ENCODE data around the gene PLK5.

PLK5 gene

GRCh38 chr19:1508507-1508856 is 15.4 kb upstream of the PLK5 start:
- Histone ChIP-seq H3K9me3 (ENCODE audit: low read length) (no peaks in the 10 kb centered on the region), H3K4me1 (ENCODE audit: insufficient read depth, low read length, severe bottlenecking) (no peaks in the 10 kb centered on the region), H3K27me3 (ENCODE audit: insufficient read depth, low read length) (peaks cover 5% of the 10 kb centered on the region), H3K79me2 (ENCODE audit: insufficient read depth, low read length) (no peaks in the 10 kb centered on the region), H3K9ac (ENCODE audit: low read length) (no peak overlapping the region), H3F3A (ENCODE audit: insufficient read depth, low read length) (no peaks in the 10 kb centered on the region), H4K20me1 (ENCODE audit: insufficient read depth, low read length) (no peaks in the 10 kb centered on the region), H3K27ac (ENCODE audit: low read depth, low read length, poor library complexity, severe bottlenecking) (no peak overlapping the region), H2AFZ (ENCODE audit: low read length) (no peak overlapping the region), H3K4me2 (ENCODE audit: low read length) (no peak overlapping the region), H3K4me3 (ENCODE audit: low read depth, low read length, poor library complexity, severe bottlenecking) (no peak overlapping the region), H3K9me2 (ENCODE audit: low read depth, low read length) (no peaks in the 10 kb centered on the region), H3K36me3 (ENCODE audit: insufficient read depth, low read length) (no peaks in the 10 kb centered on the region)
- TF ChIP-seq, protein P1, sequence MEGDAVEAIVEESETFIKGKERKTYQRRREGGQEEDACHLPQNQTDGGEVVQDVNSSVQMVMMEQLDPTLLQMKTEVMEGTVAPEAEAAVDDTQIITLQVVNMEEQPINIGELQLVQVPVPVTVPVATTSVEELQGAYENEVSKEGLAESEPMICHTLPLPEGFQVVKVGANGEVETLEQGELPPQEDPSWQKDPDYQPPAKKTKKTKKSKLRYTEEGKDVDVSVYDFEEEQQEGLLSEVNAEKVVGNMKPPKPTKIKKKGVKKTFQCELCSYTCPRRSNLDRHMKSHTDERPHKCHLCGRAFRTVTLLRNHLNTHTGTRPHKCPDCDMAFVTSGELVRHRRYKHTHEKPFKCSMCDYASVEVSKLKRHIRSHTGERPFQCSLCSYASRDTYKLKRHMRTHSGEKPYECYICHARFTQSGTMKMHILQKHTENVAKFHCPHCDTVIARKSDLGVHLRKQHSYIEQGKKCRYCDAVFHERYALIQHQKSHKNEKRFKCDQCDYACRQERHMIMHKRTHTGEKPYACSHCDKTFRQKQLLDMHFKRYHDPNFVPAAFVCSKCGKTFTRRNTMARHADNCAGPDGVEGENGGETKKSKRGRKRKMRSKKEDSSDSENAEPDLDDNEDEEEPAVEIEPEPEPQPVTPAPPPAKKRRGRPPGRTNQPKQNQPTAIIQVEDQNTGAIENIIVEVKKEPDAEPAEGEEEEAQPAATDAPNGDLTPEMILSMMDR (IDR thresholded peaks at IDR 0.05; ENCODE audit: low read length): no peak
- no peak for TF ChIP-seq EZH2 (IDR thresholded peaks at IDR 0.05; ENCODE audit: borderline replicate concordance, low read length)

DNA sequence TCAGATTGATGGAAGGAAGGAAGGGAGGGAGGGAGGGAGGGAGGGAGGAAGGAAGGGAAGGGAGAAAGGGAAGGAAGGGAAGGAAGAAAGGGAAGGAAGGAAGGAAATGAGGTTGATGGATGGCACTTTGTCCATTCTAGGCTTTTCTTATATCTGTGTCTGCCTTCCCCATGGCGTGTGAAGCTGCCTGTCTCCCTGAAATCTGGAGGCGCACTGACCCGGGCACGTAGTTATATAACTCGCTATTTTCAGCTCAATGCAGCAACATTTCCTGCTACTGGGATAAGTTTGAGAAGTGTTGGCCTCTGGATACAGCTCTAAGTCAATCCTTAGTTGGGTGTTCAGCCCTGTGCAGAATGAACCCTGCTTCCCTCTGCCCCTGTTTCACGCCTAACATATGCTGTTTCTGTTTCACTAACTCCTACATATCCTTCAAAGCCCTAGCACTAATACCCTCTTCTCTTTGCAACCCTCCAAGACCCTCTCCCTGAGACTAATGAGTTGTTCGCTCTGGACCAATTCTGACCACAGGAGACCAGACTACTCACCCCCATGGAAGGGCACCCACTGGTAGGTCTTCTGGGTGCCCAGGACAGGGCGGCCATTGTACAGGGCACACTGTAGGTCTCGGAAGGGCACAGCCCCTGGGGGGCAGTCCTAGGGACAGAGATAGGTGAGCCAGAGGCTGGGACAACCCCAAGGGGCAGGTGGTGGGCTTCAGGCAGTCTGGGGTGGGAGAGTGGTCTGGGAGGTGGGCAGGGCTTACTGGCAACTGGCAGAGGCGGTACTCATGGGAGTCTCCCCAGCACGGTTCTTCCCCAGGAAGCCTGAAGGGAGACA is 14.1 kb upstream of the PLK5 start:
- no peaks in the 10 kb centered on the region for H4K20me1 ChIP-seq (ENCODE audit: insufficient read depth, low read length)
- no peak overlapping the region for H3K27ac ChIP-seq (ENCODE audit: low read depth, low read length, poor library complexity, severe bottlenecking)
- H3K4me2 ChIP-seq (ENCODE audit: low read length): no peak overlapping the region
- H3K36me3 ChIP-seq (ENCODE audit: insufficient read depth, low read length): no peaks in the 10 kb centered on the region
- no peaks in the 10 kb centered on the region for H3K9me2 ChIP-seq (ENCODE audit: low read depth, low read length)
- H3K4me1 ChIP-seq (ENCODE audit: insufficient read depth, low read length, severe bottlenecking): no peaks in the 10 kb centered on the region
- H3K9me3 ChIP-seq (ENCODE audit: low read length): no peaks in the 10 kb centered on the region
- no peak for TF ChIP-seq EZH2 (IDR thresholded peaks at IDR 0.05; ENCODE audit: borderline replicate concordance, low read length)
- TF ChIP-seq, protein P1 (IDR thresholded peaks at IDR 0.05; ENCODE audit: low read length): no peak
- H3K79me2 ChIP-seq (ENCODE audit: insufficient read depth, low read length): no peaks in the 10 kb centered on the region
- H3F3A ChIP-seq (ENCODE audit: insufficient read depth, low read length): no peaks in the 10 kb centered on the region
- no peak overlapping the region for H3K4me3 ChIP-seq (ENCODE audit: low read depth, low read length, poor library complexity, severe bottlenecking)
- no peak overlapping the region for H2AFZ ChIP-seq (ENCODE audit: low read length)
- H3K27me3 ChIP-seq (ENCODE audit: insufficient read depth, low read length): peaks cover 2% of the 10 kb centered on the region
- H3K9ac ChIP-seq (ENCODE audit: low read length): no peak overlapping the region

DNA sequence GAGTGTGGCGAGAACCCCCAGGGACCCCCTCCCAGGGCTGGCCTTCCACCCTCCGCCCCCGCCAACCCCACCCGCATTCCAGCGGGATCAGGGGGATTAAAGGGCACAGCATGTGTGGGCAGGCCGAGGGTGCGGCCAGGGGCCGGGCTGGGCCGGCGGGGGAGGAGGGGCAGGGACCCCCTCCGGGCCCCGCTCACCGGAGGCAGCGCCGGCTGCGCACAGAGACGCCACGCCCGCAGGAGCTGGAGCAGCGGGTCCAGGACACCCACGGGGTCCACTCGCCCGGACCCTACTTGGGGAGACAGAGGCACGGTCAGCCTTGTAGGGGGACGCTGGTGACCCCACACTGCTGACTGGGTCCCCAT is 13.5 kb upstream of the PLK5 start:
- no peaks in the 10 kb centered on the region for H3K79me2 ChIP-seq (ENCODE audit: insufficient read depth, low read length)
- no peaks in the 10 kb centered on the region for H4K20me1 ChIP-seq (ENCODE audit: insufficient read depth, low read length)
- no peaks in the 10 kb centered on the region for H3F3A ChIP-seq (ENCODE audit: insufficient read depth, low read length)
- no peaks in the 10 kb centered on the region for H3K9me2 ChIP-seq (ENCODE audit: low read depth, low read length)
- H2AFZ ChIP-seq (ENCODE audit: low read length): no peak overlapping the region
- H3K9ac ChIP-seq (ENCODE audit: low read length): no peak overlapping the region
- no peak overlapping the region for H3K4me2 ChIP-seq (ENCODE audit: low read length)
- H3K27me3 ChIP-seq (ENCODE audit: insufficient read depth, low read length): peaks cover 8% of the 10 kb centered on the region
- H3K9me3 ChIP-seq (ENCODE audit: low read length): no peaks in the 10 kb centered on the region
- no peaks in the 10 kb centered on the region for H3K36me3 ChIP-seq (ENCODE audit: insufficient read depth, low read length)
- H3K27ac ChIP-seq (ENCODE audit: low read depth, low read length, poor library complexity, severe bottlenecking): no peak overlapping the region
- no peak overlapping the region for H3K4me3 ChIP-seq (ENCODE audit: low read depth, low read length, poor library complexity, severe bottlenecking)
- no peaks in the 10 kb centered on the region for H3K4me1 ChIP-seq (ENCODE audit: insufficient read depth, low read length, severe bottlenecking)
- TF ChIP-seq EZH2 (IDR thresholded peaks at IDR 0.05; ENCODE audit: borderline replicate concordance, low read length): no peak
- TF ChIP-seq, protein P1 (IDR thresholded peaks at IDR 0.05; ENCODE audit: low read length): no peak

All from OCI-LY1 (cell line).